Measurements from ENCODE around the gene SOS2.
A peak's percentile ranks its signal among the peaks of the same experiment; 100 is the strongest.

Gene SOS2

DNA sequence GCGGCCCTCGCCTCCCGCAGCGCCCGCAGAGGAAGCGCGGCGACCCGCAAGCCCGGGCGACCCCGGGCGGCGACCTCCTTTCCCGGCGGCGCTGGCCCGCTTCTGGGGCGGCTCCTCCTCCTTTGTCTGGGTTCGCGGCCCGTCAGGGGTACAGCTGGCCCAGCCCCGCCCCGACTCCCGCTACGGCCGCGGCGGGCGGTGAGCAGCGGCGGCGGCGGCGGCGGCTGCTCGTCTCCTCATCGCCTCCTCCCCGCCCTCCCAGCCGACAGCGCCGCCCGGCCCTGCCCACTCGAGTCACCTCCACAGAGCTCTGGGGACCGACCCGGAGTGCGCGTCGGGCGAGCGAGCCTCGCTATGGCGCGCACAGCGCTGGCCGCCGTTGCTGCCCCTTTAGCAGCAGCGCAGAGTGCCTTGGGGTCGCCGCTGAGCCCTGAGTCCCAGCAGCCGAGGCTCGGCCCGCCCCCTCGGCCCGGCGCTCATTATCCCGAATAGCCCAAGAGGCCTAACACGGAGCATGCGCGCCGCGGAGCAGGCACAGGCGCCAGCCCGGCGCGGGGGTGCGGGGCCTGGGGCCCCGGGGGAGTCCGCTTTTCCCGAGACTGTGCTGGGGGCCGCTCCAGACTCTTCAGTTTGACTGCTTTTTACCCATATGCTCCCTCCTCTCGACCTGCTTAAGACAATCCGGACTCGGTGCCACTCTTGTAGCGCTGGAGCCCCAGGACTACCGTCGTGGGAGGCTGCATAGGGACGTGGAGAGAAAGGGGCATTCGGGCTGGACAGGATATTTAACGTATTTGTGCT lies at the start of gene SOS2:
Gene SOS2, minus strand, starts transcription at position 104 of the 801 bp plus-strand sequence. CDS start 295 bp downstream, outside the sequence.
- Histone ChIP-seq H3K27me3 (ENCODE audit: low read depth, low read length) (no peaks in the 10 kb centered on the region), H3K4me3 (ENCODE audit: low read depth in 1 of 2, low read length in 2 of 2) (peak within 1 kb of the TSS; percentile 79 to 90), H3K9me3 (ENCODE audit: control insufficient read depth in 1 of 2, low read length in 2 of 2) (no peaks in the 10 kb centered on the region), H3K4me1 (ENCODE audit: control insufficient read depth in 1 of 2, insufficient read depth in 2 of 2, low read length in 2 of 2) (peaks cover 0 to 23% of the 10 kb centered on the region in 2 donors), H3K36me3 (ENCODE audit: control insufficient read depth in 1 of 2, insufficient read depth in 2 of 2, low read length in 2 of 2) (no peaks in the 10 kb centered on the region), H3K27ac (ENCODE audit: low read length) (peak within 1 kb of the TSS; percentile 97)

- Histone ChIP-seq H3K36me3 (ENCODE audit: control insufficient read depth in 1 of 2, insufficient read depth in 2 of 2, low read length in 2 of 2) (peaks cover 0 to 4% of the 10 kb centered on the region in 2 donors), H3K27ac (ENCODE audit: low read length) (no peak overlapping the region), H3K9me3 (ENCODE audit: control insufficient read depth in 1 of 2, low read length in 2 of 2) (no peaks in the 10 kb centered on the region), H3K27me3 (ENCODE audit: low read depth, low read length) (no peaks in the 10 kb centered on the region), H3K4me1 (ENCODE audit: control insufficient read depth in 1 of 2, insufficient read depth in 2 of 2, low read length in 2 of 2) (no peaks in the 10 kb centered on the region), H3K4me3 (ENCODE audit: low read depth in 1 of 2, low read length in 2 of 2) (no peak overlapping the region)
Measured at GRCh38 chr14:50272498-50272897, 41.1 kb upstream of the SOS2 start.

GRCh38 chr14:50270932-50271331 lies 39.6 kb upstream of the SOS2 start:
- no peaks in the 10 kb centered on the region for H3K4me1 ChIP-seq (ENCODE audit: control insufficient read depth in 1 of 2, insufficient read depth in 2 of 2, low read length in 2 of 2)
- H3K27me3 ChIP-seq (ENCODE audit: low read depth, low read length): no peaks in the 10 kb centered on the region
- no peak overlapping the region for H3K4me3 ChIP-seq (ENCODE audit: low read depth in 1 of 2, low read length in 2 of 2)
- H3K36me3 ChIP-seq (ENCODE audit: control insufficient read depth in 1 of 2, insufficient read depth in 2 of 2, low read length in 2 of 2): peaks cover 0 to 4% of the 10 kb centered on the region in 2 donors
- no peaks in the 10 kb centered on the region for H3K9me3 ChIP-seq (ENCODE audit: control insufficient read depth in 1 of 2, low read length in 2 of 2)
- H3K27ac ChIP-seq (ENCODE audit: low read length): no peak overlapping the region

GRCh38 chr14:50265029-50265428 lies 33.7 kb upstream of the SOS2 start:
- H3K27ac ChIP-seq (ENCODE audit: low read length): no peak overlapping the region
- H3K4me3 ChIP-seq (ENCODE audit: low read depth in 1 of 2, low read length in 2 of 2): no peak overlapping the region
- H3K4me1 ChIP-seq (ENCODE audit: control insufficient read depth in 1 of 2, insufficient read depth in 2 of 2, low read length in 2 of 2): no peaks in the 10 kb centered on the region
- no peaks in the 10 kb centered on the region for H3K27me3 ChIP-seq (ENCODE audit: low read depth, low read length)
- H3K9me3 ChIP-seq (ENCODE audit: control insufficient read depth in 1 of 2, low read length in 2 of 2): no peaks in the 10 kb centered on the region
- no peaks in the 10 kb centered on the region for H3K36me3 ChIP-seq (ENCODE audit: control insufficient read depth in 1 of 2, insufficient read depth in 2 of 2, low read length in 2 of 2)

DNA sequence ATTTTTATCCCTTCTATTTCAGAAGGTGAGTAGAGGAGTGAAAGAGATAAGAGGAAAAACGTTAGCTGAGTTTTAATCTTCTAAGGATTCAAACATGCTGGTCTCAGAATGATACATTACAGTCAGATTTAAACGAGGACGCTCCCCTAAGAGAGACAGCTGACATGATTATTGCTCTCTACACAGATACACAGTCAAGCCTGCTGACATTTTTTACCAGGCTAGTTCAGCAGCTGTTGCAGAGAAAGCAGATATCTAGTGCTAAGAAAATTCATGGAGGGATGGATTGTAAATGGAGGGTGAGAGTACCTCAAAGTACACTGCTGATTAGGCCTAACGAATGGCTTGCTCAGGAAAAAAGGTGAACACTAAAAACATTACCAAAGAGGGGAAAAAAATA lies 31.9 kb upstream of the SOS2 start:
- no peak overlapping the region for H3K4me3 ChIP-seq (ENCODE audit: low read depth in 1 of 2, low read length in 2 of 2)
- H3K27ac ChIP-seq (ENCODE audit: low read length): no peak overlapping the region
- H3K27me3 ChIP-seq (ENCODE audit: low read depth, low read length): no peaks in the 10 kb centered on the region
- H3K36me3 ChIP-seq (ENCODE audit: control insufficient read depth in 1 of 2, insufficient read depth in 2 of 2, low read length in 2 of 2): no peaks in the 10 kb centered on the region
- no peaks in the 10 kb centered on the region for H3K9me3 ChIP-seq (ENCODE audit: control insufficient read depth in 1 of 2, low read length in 2 of 2)
- H3K4me1 ChIP-seq (ENCODE audit: control insufficient read depth in 1 of 2, insufficient read depth in 2 of 2, low read length in 2 of 2): no peaks in the 10 kb centered on the region

GRCh38 chr14:50262865-50263264 lies 31.5 kb upstream of the SOS2 start:
- H3K36me3 ChIP-seq (ENCODE audit: control insufficient read depth in 1 of 2, insufficient read depth in 2 of 2, low read length in 2 of 2): no peaks in the 10 kb centered on the region
- H3K27ac ChIP-seq (ENCODE audit: low read length): no peak overlapping the region
- H3K27me3 ChIP-seq (ENCODE audit: low read depth, low read length): no peaks in the 10 kb centered on the region
- no peak overlapping the region for H3K4me3 ChIP-seq (ENCODE audit: low read depth in 1 of 2, low read length in 2 of 2)
- no peaks in the 10 kb centered on the region for H3K9me3 ChIP-seq (ENCODE audit: control insufficient read depth in 1 of 2, low read length in 2 of 2)
- no peaks in the 10 kb centered on the region for H3K4me1 ChIP-seq (ENCODE audit: control insufficient read depth in 1 of 2, insufficient read depth in 2 of 2, low read length in 2 of 2)

DNA sequence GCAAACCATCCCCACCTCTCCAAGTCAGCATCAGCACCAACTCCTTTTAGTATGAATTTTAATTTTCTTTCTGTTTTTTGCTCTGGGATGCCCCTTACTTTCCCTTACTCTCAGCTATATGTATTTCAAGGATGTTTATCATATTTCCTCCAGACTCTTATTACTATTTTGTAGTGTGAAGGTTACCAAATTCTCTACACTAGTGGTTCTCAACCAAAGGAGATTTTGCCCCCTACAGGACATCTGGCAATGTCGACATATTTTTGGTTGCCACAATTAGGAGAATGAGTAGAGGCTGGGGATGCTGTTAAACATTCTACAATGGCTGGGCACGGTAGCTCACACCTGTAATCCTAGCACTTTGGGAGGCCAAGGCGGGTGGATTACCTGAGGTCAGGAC lies 29.1 kb upstream of the SOS2 start:
- Histone ChIP-seq H3K4me3 (ENCODE audit: low read depth in 1 of 2, low read length in 2 of 2) (no peak overlapping the region), H3K27ac (ENCODE audit: low read length) (no peak overlapping the region), H3K27me3 (ENCODE audit: low read depth, low read length) (no peaks in the 10 kb centered on the region), H3K4me1 (ENCODE audit: control insufficient read depth in 1 of 2, insufficient read depth in 2 of 2, low read length in 2 of 2) (no peaks in the 10 kb centered on the region), H3K9me3 (ENCODE audit: control insufficient read depth in 1 of 2, low read length in 2 of 2) (no peaks in the 10 kb centered on the region), H3K36me3 (ENCODE audit: control insufficient read depth in 1 of 2, insufficient read depth in 2 of 2, low read length in 2 of 2) (no peaks in the 10 kb centered on the region)

DNA sequence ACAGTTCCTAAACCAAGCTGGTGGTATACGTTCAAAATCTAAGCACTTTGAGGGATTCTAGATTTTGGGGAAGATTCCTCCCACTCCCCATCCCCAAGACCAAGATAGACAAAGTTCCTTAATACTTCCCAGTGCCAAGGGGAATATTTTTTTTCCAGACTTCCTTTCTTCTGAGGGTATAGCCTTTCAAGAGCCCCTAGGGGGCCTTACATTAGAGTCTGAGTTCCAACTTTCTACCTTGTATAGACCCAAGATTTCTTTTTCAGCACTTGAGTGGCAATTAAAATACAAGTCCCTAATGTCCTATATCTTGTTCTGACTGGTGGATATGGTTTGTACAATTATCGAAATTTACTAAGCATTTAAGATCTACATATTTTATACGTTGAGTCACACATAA lies 28.7 kb upstream of the SOS2 start:
- Histone ChIP-seq H3K4me3 (ENCODE audit: low read depth in 1 of 2, low read length in 2 of 2) (no peak overlapping the region), H3K9me3 (ENCODE audit: control insufficient read depth in 1 of 2, low read length in 2 of 2) (no peaks in the 10 kb centered on the region), H3K4me1 (ENCODE audit: control insufficient read depth in 1 of 2, insufficient read depth in 2 of 2, low read length in 2 of 2) (no peaks in the 10 kb centered on the region), H3K36me3 (ENCODE audit: control insufficient read depth in 1 of 2, insufficient read depth in 2 of 2, low read length in 2 of 2) (no peaks in the 10 kb centered on the region), H3K27me3 (ENCODE audit: low read depth, low read length) (no peaks in the 10 kb centered on the region), H3K27ac (ENCODE audit: low read length) (no peak overlapping the region)

DNA sequence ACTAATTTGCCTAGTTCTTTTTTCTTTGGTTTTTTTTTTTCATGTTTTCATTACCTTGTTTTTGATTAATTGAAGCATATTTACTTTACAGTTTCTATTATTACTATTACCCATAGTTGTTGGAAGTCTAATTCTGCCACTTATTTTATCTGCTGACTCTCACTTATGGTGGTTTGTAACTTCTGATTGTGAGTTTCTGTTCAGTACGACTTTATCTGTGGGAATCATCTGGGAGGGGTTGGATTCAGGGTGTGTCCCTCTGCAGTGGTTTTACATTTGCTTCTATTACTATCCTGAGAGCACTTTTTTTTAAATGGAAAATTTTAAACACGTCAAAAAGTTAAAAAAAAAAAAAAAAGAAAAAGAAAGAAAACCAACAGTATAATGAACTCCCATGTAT lies 26.4 kb upstream of the SOS2 start:
- Histone ChIP-seq H3K27ac (ENCODE audit: low read length) (no peak overlapping the region), H3K4me1 (ENCODE audit: control insufficient read depth in 1 of 2, insufficient read depth in 2 of 2, low read length in 2 of 2) (no peaks in the 10 kb centered on the region)

DNA sequence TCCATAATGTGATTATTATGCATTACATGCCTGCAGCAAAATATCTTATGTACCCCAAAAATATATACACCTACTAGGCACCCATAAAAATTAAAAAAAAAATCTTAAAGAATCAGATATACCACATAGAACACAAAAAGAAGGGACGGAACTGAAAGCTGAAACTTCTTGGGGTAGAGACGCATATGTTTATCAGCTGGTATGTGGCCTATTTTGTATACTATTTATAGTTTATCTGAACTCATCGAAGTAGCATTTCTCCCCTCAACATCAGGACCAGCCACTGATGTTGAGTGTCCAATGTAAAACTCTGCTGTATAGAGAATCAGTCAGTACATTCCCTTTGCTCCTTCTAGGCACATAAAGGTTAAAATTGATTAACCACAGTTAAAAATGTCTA lies 22.9 kb upstream of the SOS2 start:
- H3K4me1 ChIP-seq (ENCODE audit: control insufficient read depth in 1 of 2, insufficient read depth in 2 of 2, low read length in 2 of 2): no peaks in the 10 kb centered on the region
- no peak overlapping the region for H3K4me3 ChIP-seq (ENCODE audit: low read depth in 1 of 2, low read length in 2 of 2)
- no peak overlapping the region for H3K27ac ChIP-seq (ENCODE audit: low read length)
- no peaks in the 10 kb centered on the region for H3K36me3 ChIP-seq (ENCODE audit: control insufficient read depth in 1 of 2, insufficient read depth in 2 of 2, low read length in 2 of 2)
- H3K27me3 ChIP-seq (ENCODE audit: low read depth, low read length): no peaks in the 10 kb centered on the region
- no peaks in the 10 kb centered on the region for H3K9me3 ChIP-seq (ENCODE audit: control insufficient read depth in 1 of 2, low read length in 2 of 2)

More for the DNA sequence above, 26.4 kb upstream of the SOS2 start:
- H3K36me3 ChIP-seq (ENCODE audit: control insufficient read depth in 1 of 2, insufficient read depth in 2 of 2, low read length in 2 of 2): no peaks in the 10 kb centered on the region
- H3K4me3 ChIP-seq (ENCODE audit: low read depth in 1 of 2, low read length in 2 of 2): no peak overlapping the region
- no peaks in the 10 kb centered on the region for H3K9me3 ChIP-seq (ENCODE audit: control insufficient read depth in 1 of 2, low read length in 2 of 2)
- H3K27me3 ChIP-seq (ENCODE audit: low read depth, low read length): no peaks in the 10 kb centered on the region

DNA sequence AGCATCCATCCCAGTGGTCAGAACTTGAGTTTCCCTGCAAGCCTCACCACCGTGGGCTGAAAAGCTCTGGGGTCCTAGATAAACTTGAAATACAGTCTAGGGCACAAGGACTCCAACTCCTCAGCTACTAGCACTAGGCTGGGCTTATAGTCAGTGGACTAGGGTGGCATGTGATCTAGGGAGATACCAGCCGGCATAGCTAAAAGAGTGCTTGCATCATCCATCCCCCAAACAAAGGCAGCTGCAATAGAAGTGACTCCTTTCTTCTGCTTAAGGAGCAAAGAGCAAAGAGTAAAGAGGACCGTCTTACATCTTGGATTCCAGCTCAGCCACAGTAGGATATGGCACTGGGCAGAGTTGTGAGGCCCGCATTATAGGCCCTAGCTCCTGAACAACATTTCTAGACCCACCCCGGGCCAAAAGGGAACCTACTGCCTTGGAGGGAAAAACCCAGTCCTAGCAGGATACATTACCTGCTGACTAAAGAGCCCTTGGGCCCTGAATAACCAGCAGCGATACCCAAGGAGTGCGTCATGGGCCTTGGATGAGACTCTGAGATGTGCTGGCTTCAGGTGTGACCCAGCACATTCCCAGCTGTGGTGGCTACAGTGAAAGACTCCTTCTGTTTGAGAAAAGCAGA lies 17.9 kb upstream of the SOS2 start:
- H3K27me3 ChIP-seq (ENCODE audit: low read depth, low read length): no peaks in the 10 kb centered on the region
- H3K27ac ChIP-seq (ENCODE audit: low read length): no peak overlapping the region
- no peaks in the 10 kb centered on the region for H3K4me1 ChIP-seq (ENCODE audit: control insufficient read depth in 1 of 2, insufficient read depth in 2 of 2, low read length in 2 of 2)
- H3K9me3 ChIP-seq (ENCODE audit: control insufficient read depth in 1 of 2, low read length in 2 of 2): no peaks in the 10 kb centered on the region
- H3K4me3 ChIP-seq (ENCODE audit: low read depth in 1 of 2, low read length in 2 of 2): no peak overlapping the region
- H3K36me3 ChIP-seq (ENCODE audit: control insufficient read depth in 1 of 2, insufficient read depth in 2 of 2, low read length in 2 of 2): no peaks in the 10 kb centered on the region

All from muscle layer of duodenum (tissue), 2 donors.